ENCODE data around the gene STOX2.
"Not testable (repeated sequence)": the region's sequence is repeated elsewhere in the genome, so short reads cannot be mapped to it uniquely, and the experiment has no call there.

The STOX2 gene

GRCh38 chr4:184028561-184029374, 123.7 kb downstream of the STOX2 start:
- DNase-seq: no peak

- no peak for DNase-seq
Measured at GRCh38 chr4:184030036-184030435, 124.9 kb downstream of the STOX2 start.

GRCh38 chr4:184030764-184031163, 125.7 kb downstream of the STOX2 start:
- DNase-seq: no peak

GRCh38 chr4:184032091-184032490, 127.0 kb downstream of the STOX2 start:
- no peak for DNase-seq

DNA sequence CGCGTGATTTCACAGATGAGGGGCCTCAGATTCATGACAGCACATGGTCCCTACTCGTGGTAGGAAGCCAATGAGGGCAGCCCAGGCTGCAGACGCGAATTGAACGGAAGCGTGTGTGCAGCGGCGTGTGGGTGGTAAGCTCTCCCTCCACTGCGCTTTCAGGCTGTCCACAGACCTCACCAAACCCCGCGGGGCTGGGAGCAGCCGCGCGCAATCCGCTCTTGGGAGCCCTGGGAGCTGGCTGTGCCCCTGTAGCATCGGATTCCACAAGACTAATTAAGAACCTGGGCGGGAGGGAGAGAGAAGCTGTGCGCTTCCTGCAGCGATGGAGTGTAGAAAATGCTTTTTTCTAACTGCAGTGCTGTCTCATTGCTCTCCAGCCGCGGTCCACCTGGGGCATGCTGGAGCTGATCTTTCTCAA, 134.9 kb downstream of the STOX2 start:
- no peak for DNase-seq

- DNase-seq: no peak
Measured at GRCh38 chr4:184041156-184041555, 136.0 kb downstream of the STOX2 start.

DNA sequence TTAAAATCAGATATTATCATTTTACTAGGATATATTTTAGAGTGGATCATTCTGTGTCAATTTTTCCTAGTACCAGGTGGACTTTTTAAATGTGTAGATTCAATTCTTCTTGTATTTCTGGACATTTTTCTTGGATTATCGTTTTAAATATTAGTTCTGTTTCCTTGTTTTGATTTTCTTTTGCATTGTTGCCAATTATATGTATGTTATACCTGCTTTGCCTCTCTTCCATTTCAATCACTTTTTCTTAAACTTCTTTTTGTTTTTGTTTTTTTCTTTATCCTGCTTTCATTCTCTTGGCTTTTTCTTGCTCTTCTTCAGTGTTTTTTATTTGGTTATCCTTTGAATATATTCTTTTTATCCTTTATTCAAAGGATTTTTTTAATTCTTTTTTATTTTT, 141.0 kb downstream of the STOX2 start:
- no peak for DNase-seq

DNA sequence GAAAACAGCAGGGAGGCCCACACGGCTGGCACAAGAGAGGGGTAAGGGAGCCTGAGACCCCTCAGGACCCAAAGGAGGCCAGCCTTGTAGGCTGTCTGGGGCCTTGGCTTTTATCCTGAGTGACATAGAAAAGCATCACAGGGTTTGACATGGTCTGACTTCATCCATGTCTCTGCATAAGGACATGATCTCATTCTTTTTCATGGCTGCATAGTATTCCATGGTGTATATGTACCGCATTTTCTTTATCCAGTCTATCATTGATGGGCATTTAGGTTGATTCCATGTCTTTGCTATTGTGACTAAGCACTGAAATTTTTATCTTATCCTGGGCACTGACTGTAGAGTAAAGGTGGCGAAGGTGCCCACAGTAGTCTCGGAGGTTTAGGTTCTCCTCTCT, 146.2 kb downstream of the STOX2 start:
- not testable (repeated sequence) for DNase-seq

GRCh38 chr4:184052616-184053015, 147.5 kb downstream of the STOX2 start:
- DNase-seq: no peak

GRCh38 chr4:184053434-184053833, 148.3 kb downstream of the STOX2 start:
- DNase-seq: no peak

DNA sequence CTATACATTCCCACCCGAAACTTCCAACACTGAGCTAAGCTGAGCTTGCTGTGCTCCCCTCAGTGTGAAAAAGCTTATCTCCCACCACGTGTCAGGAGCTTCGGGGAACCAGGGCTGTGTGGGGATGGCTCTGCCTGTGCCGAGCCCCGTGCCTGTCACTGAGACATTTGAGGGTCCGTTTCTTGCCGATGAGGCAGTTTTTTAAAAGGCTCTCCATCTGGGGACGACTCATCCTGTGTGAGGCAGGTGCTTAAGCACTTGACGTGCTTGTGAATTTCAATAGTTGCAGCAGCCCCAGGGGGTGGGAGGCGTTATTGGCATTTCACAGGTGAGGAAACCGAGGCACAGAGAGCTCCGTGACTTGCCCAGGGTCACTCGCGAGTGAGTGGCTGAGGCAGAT, 151.8 kb downstream of the STOX2 start:
- no peak for DNase-seq

GRCh38 chr4:184058026-184058425, 152.9 kb downstream of the STOX2 start:
- no peak for DNase-seq

DNA sequence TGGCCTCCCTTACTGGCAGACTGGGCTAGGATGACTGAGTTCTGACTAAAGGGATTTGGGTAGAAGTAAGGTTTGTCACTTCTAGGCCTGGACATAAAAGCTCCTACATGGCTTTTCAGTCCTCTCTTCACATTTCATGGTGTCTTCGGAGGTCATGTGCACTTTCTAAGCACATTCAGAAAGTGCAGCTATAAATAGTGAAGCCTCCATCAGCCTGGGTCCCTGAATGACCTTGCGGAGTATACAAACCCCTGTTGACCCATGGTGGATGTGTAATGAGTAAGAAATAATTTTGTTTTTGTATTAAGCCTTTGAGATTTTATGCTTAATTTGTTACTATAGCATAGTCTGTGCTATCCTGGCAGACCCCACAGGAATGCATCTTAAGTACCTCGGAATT, 154.0 kb downstream of the STOX2 start:
- no peak for DNase-seq

DNA sequence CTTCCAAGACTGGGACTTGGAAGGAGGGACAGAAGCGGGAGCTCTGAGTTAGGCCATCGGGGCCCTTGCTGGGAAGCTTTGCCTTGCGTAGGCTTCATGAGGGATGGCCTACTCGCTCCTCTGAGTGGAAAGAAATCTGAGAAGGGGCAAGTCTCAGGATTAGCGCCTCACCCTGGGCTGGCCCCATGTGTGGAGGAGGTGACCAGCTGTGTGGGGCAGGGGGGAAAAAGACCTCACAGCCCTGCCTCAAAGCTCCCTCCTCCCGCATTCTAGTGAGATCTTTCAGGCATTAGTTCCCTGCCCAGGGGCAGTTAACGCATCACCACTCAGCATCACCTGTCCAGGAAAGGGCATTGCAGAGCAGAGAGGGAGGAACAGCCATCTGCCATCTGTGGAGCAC, 156.5 kb downstream of the STOX2 start:
- no peak for DNase-seq

GRCh38 chr4:184062769-184063168, 157.7 kb downstream of the STOX2 start:
- no peak for DNase-seq

DNA sequence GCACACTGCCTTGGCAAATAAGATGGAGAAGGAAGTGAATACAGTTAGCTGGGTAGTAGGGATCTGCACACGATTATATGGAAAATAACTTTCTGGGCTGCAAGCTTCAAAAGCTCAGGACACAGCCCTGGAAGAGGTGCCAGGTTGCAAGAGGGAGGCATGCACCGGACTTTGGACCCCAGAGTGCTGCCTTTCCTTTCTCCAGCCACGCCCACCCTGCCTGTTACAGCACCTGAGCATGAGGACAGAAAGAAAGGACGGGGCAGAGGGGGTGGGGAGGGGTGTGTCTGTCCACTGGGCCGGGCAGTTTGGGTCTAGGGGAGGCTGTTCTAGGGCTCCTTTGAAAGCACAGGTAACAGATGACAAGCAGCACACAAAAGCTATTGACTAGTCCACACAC, 159.8 kb downstream of the STOX2 start:
- DNase-seq: no peak

GRCh38 chr4:184066584-184067300, 161.6 kb downstream of the STOX2 start:
- no peak for DNase-seq

DNA sequence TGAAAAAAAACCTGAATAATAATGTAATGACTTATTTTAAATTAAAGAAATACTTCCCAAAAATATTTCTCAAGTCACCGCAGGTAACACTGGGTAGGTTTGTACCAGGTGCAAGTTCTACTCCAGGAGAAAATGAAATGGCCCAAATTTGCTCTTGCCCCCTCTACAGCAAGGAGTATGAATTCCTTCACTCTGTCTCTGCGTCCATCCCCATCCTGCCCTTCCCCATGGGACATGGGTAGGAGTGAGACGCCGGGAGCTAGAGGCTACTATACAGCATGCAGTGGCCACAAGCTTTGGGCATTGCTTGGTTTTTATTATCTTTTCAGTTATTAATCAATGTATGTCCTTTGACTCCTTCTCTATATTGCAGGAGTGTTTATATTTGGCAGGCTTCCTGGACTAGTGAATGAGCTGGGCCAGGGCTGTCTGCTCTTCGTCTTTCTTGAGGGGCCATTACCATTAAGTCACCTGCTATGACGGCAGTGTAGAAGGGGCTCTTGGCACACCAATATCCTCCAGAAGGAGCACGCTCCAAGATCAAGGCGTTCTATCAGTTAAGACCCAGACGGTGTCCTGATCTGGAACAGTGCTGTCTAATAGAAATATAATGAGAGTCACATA, 162.9 kb downstream of the STOX2 start:
- DNase-seq: no peak
